NT2/D1 (cell line): ENCODE results near the gene CCSER1.
"Not testable (repeated sequence)": the region's sequence is repeated elsewhere in the genome, so short reads cannot be mapped to it uniquely, and the experiment has no call there.

ENCODE experiments used
- DNase-seq: peaks from one replicate; pipeline ENCODE4 v3.0.0-alpha.2; 2011; ENCODE audit warnings: low read depth, low spot score
- H3K27me3 ChIP-seq: 2 replicates; pipeline ENCODE4 v1.6.0; 2011; ENCODE audit warnings: mild to moderate bottlenecking; ENCODE audit not compliant: insufficient read length, insufficient read depth
- H3K36me3 ChIP-seq: 2 replicates; pipeline ENCODE4 v1.6.1; 2011; ENCODE audit warnings: mild to moderate bottlenecking, low read length, mixed read lengths; ENCODE audit not compliant: insufficient read depth, insufficient read length
- H3K4me1 ChIP-seq: 2 replicates; pipeline ENCODE4 v1.5.1; 2011; ENCODE audit not compliant: insufficient read depth, insufficient read length
- H3K4me3 ChIP-seq: 2 replicates; pipeline ENCODE4 v1.5.1; 2011; ENCODE audit warnings: low read depth; ENCODE audit not compliant: insufficient read length
- H3K9ac ChIP-seq: 2 replicates; pipeline ENCODE4 v1.6.0; 2011; ENCODE audit warnings: low read depth; ENCODE audit not compliant: insufficient read length
- H3K9me3 ChIP-seq: 2 replicates; pipeline ENCODE4 v1.5.1; 2011; ENCODE audit warnings: mild to moderate bottlenecking, low read length; ENCODE audit not compliant: insufficient read depth
- SUZ12 ChIP-seq: IDR thresholded peaks from 2 replicates; pipeline ENCODE4 v1.6.1; 2011; ENCODE audit not compliant: insufficient read length, insufficient read depth; ENCODE audit errors: extremely low read depth
- YY1 ChIP-seq: IDR thresholded peaks from 2 replicates; pipeline ENCODE4 v1.6.1; 2011; ENCODE audit not compliant: insufficient read length, insufficient read depth
- ZNF274 ChIP-seq: IDR thresholded peaks from 2 replicates; pipeline ENCODE4 v1.6.1; 2011; ENCODE audit warnings: mild to moderate bottlenecking, low read depth, low read length

CCSER1 gene

DNA sequence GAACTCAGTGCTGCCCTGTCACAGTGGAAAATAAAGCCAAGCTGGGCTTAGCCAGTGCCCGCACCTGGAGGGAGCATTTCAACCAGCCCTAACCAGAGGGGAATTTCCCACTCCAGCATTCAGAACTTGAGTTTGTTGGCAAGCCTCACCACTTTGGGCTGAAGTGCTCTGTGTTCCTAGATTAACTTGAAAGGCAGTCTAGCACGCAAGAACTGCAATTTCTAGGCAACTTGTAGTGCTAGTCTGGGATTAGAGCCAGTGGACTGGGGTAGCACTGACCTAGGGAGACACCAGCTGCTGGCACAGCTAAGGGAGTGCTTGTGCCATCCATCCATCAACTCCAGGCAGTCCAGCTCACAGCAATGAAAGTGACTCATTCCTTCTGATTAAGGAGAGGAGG, 1115.9 kb downstream of the CCSER1 start:
- no peak overlapping the region for H3K4me3 ChIP-seq
- H3K9me3 ChIP-seq: no peaks in the 10 kb centered on the region
- no peak for DNase-seq
- no peak for TF ChIP-seq SUZ12
- no peak for TF ChIP-seq YY1
- TF ChIP-seq ZNF274: no peak
- H3K4me1 ChIP-seq: no peaks in the 10 kb centered on the region
- no peak overlapping the region for H3K9ac ChIP-seq
- H3K27me3 ChIP-seq: no peaks in the 10 kb centered on the region
- no peaks in the 10 kb centered on the region for H3K36me3 ChIP-seq

DNA sequence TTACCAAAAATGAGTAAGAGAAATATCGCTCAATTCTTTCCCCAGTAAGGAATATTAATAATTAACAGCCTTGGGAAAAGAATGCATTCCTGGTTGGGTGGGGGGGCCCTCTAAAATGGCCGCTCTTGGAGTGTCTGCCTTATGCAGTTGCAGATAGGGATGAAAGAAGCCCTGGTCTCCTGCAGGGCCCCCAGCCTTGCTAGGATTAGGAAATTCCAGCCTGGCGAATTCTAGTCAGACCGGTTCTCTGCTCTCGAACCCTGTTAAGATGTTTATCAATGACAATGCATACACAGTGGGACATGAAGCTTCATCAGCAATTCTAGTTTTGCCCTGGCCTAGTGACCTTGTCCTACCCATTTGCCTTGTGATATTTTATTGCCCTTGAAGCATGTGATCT, 1128.8 kb downstream of the CCSER1 start:
- Histone ChIP-seq H3K27me3 (no peaks in the 10 kb centered on the region), H3K4me1 (no peaks in the 10 kb centered on the region), H3K36me3 (no peaks in the 10 kb centered on the region), H3K4me3 (no peak overlapping the region), H3K9me3 (no peaks in the 10 kb centered on the region; the same call in 1 of the 2 replicates), H3K9ac (no peak overlapping the region)
- TF ChIP-seq SUZ12: no peak
- TF ChIP-seq ZNF274: no peak
- no peak for TF ChIP-seq YY1
- DNase-seq: peak; percentile 16

DNA sequence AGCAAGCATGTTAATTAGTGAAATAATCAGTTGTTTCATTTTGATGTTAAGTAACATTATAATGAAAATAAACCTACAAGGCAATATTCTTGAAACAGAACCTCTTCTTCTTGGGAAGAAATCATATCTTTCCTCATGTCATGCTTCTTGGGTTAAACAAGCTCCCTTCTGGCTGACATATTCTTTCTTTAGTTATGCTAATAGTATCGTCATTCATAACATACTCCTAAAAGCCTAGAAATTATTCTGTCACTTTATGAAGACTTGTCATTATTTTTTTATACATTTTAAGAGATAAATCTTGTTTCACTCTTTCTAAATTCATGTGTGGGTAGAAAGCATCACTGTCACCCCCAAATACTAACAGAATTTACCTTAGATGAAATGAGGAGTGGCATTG, 1129.6 kb downstream of the CCSER1 start:
- Histone ChIP-seq H3K36me3 (no peaks in the 10 kb centered on the region), H3K4me3 (no peak overlapping the region), H3K9me3 (no peaks in the 10 kb centered on the region; the same call in 1 of the 2 replicates), H3K27me3 (no peaks in the 10 kb centered on the region), H3K9ac (no peak overlapping the region), H3K4me1 (no peaks in the 10 kb centered on the region)
- TF ChIP-seq SUZ12: no peak
- TF ChIP-seq YY1: no peak
- no peak for TF ChIP-seq ZNF274
- no peak for DNase-seq

DNA sequence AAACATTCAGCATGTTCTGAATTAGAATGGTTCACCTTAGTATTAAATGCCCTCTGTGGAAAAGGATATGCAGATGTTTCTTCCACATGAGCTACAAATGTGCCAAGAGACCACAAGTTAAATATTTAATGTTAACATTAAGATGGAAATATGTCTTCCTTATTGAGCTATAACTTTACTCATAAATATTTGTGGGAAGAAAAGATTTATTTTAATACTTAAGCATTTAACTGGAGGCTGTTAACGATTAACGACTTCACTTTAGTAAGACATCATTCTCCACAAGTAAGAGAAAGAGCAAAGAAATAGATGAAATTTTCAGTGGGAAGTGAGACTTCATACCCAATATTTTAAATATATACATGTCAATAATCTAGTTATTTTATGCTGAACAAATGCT, 1130.5 kb downstream of the CCSER1 start:
- H3K4me3 ChIP-seq: no peak overlapping the region
- no peak overlapping the region for H3K9ac ChIP-seq
- TF ChIP-seq ZNF274: no peak
- TF ChIP-seq SUZ12: no peak
- no peak for TF ChIP-seq YY1
- DNase-seq: no peak
- no peaks in the 10 kb centered on the region for H3K36me3 ChIP-seq
- H3K27me3 ChIP-seq: no peaks in the 10 kb centered on the region
- H3K4me1 ChIP-seq: no peaks in the 10 kb centered on the region
- H3K9me3 ChIP-seq: no peaks in the 10 kb centered on the region; the same call in 1 of the 2 replicates

DNA sequence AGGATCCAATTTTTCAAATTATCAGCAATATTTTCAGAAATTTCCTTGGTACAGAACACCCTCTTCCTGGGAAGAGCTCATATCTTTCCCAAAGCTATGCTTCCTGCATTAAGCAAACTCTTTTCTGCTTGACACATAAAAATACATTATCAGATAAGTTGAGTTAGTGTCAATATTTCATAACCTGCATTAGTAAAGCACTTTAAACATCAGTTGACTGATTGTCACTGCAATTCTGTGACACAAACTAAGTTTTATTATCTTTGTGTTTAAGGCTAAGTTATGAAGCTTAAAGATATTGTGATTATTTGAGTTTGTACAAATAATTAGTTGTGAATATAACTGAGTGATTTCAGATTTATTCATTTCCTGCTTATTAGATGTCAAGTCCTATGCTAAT, 1131.1 kb downstream of the CCSER1 start:
- H3K9ac ChIP-seq: no peak overlapping the region
- H3K4me3 ChIP-seq: no peak overlapping the region
- H3K27me3 ChIP-seq: no peaks in the 10 kb centered on the region
- no peak for DNase-seq
- no peaks in the 10 kb centered on the region for H3K4me1 ChIP-seq
- TF ChIP-seq YY1 (no peak), ZNF274 (no peak), SUZ12 (no peak)
- H3K9me3 ChIP-seq: no peaks in the 10 kb centered on the region; the same call in 1 of the 2 replicates
- H3K36me3 ChIP-seq: no peaks in the 10 kb centered on the region

DNA sequence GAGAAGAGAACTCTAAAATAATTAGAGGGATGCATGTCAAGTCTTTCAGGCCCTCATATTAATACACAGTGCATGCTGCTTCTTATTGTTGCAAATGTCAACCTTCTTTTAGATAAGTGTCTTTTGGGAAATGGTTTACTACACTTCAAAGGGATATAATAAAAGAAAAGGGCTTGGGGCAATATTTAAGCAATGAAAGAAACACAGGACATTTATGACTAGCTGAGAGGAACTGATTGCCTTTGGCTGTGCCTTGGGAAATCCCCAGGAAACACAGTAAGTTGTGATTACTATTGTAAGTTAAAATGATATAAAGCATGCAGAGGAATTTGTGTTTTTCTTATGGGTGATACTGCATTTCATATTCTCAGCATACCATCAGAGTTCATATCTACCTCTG, 1140.3 kb downstream of the CCSER1 start:
- H3K9me3 ChIP-seq: no peaks in the 10 kb centered on the region
- H3K9ac ChIP-seq: no peak overlapping the region
- DNase-seq: no peak
- TF ChIP-seq ZNF274 (no peak), SUZ12 (no peak), YY1 (no peak)
- no peaks in the 10 kb centered on the region for H3K4me1 ChIP-seq
- no peak overlapping the region for H3K4me3 ChIP-seq
- no peaks in the 10 kb centered on the region for H3K27me3 ChIP-seq
- H3K36me3 ChIP-seq: no peaks in the 10 kb centered on the region

DNA sequence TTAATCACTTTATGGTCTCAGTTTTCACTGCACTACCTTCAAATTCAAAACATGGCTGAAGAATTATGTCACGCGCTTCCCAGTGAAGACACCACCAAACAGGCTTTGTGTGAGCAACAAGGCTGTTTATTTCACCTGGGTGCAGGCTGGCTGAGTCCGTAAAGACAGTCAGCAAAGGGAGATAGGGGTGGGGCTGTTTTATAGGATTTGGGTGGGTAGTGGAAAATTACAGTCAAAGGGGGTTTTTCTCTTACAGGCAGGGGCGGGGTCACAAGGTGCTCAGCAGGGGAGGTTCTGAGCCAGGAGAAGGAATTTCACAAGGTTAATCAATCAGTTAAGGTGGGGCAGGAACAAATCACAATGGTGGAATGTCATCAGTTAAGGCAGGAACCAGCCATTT, 1141.3 kb downstream of the CCSER1 start:
- not testable (repeated sequence) for H3K9me3 ChIP-seq, H3K4me1 ChIP-seq, H3K4me3 ChIP-seq, H3K27me3 ChIP-seq, H3K9ac ChIP-seq, DNase-seq, H3K36me3 ChIP-seq

DNA sequence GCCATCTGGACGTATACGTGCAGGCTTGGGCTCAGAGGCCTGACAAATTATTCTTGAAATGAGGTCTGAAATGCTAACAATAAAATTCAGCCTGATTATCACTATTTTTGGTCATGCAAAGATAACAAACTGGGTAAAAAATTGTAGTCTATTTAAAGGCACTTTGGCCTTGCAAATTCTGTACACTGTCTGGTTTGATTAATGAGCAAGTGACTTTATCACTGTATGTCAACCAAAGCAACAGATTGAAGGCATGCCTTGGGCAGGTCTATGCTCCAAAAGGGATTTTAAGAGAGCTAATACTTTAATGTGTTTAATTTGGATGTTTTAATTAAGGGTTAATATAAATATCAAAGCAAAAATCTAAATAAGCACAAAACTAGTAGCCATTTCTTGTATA, 1141.7 kb downstream of the CCSER1 start:
- H3K4me3 ChIP-seq: no peak overlapping the region
- no peaks in the 10 kb centered on the region for H3K9me3 ChIP-seq
- TF ChIP-seq SUZ12 (no peak), YY1 (no peak), ZNF274 (no peak)
- DNase-seq: no peak
- H3K4me1 ChIP-seq: no peaks in the 10 kb centered on the region
- H3K36me3 ChIP-seq: no peaks in the 10 kb centered on the region
- H3K27me3 ChIP-seq: no peaks in the 10 kb centered on the region
- H3K9ac ChIP-seq: no peak overlapping the region
